IMR-90 (cell line): ENCODE data around the gene NPPC. TPM values are rescaled to one million over a fixed set of nuclear protein-coding genes. Genes with fewer than 3 reads are reported as not detected.

ENCODE experiments used
- ATAC-seq: fragments of 200-7000 bp; cut with Tn5 transposase; 2 replicates; pipeline ENCODE4 v1.9.1; 2020; ENCODE audit warnings: low read depth, mild to moderate bottlenecking, moderate library complexity
- BruUV-seq: library from RNA; stranded (reverse); fragments of 400-500 nt; replicated peaks from 2 replicates; lab custom pipeline; 2021; lab: Mats Ljungman, UMichigan
- CTCF ChIA-PET: fragments of 300-600 bp; formaldehyde crosslinking; extraction: SDS; loops from one replicate; lab custom pipeline; 2021; ENCODE audit warnings: antibody characterized with exemption; lab: Yijun Ruan, JAX
- POLR2A ChIA-PET: fragments of 300-600 bp; sonication (Branson Sonifier 250); formaldehyde crosslinking; loops from one replicate; lab custom pipeline; 2022; ENCODE audit warnings: antibody characterized with exemption; ENCODE audit not compliant: unreplicated experiment; lab: Charles Lee
- DNase-seq: peaks from one replicate; pipeline ENCODE4 v3.0.0; 2013
- H2AFZ ChIP-seq: replicated peaks from 2 replicates; pipeline ENCODE3; 2013; ENCODE audit warnings: low read length, mild to moderate bottlenecking; ENCODE audit not compliant: poor library complexity
- H2AK5ac ChIP-seq: 2 replicates; pipeline ENCODE4 v1.6.1; 2013; ENCODE audit warnings: low read depth, low read length, inconsistent platforms
- H2AK9ac ChIP-seq: replicated peaks from 2 replicates; pipeline ENCODE3; 2013; ENCODE audit warnings: mild to moderate bottlenecking, low read depth, low read length, moderate library complexity; ENCODE audit not compliant: poor library complexity
- H2BK120ac ChIP-seq: 2 replicates; pipeline ENCODE4 v1.6.1; 2013; ENCODE audit warnings: low read depth, low read length, inconsistent platforms
- H2BK15ac ChIP-seq: 3 replicates; pipeline ENCODE4 v1.6.1; 2013; ENCODE audit warnings: low read depth, low read length, inconsistent platforms
- H2BK20ac ChIP-seq: 2 replicates; pipeline ENCODE4 v1.6.1; 2013; ENCODE audit warnings: low read depth, mild to moderate bottlenecking, inconsistent platforms, low read length, moderate library complexity
- H2BK5ac ChIP-seq: 2 replicates; pipeline ENCODE4 v1.6.1; 2013; ENCODE audit warnings: mild to moderate bottlenecking, low read depth, low read length, inconsistent platforms; ENCODE audit not compliant: poor library complexity, severe bottlenecking
- H3K14ac ChIP-seq: replicated peaks from 2 replicates; pipeline ENCODE4 v1.6.1; 2013; ENCODE audit warnings: low read depth, low read length, inconsistent platforms
- H3K18ac ChIP-seq: 2 replicates; pipeline ENCODE4 v1.6.1; 2013; ENCODE audit warnings: low read depth, low read length, control low read depth
- H3K23ac ChIP-seq: 2 replicates; pipeline ENCODE4 v1.6.1; 2013; ENCODE audit warnings: low read depth, low read length, inconsistent platforms
- H3K27ac ChIP-seq: 2 replicates; pipeline ENCODE4 v1.5.1; 2013; ENCODE audit warnings: mild to moderate bottlenecking, control low read depth, low read length; ENCODE audit not compliant: insufficient read depth
- H3K27me3 ChIP-seq: 2 replicates; pipeline ENCODE4 v1.6.1; 2013; ENCODE audit warnings: low read length; ENCODE audit not compliant: control insufficient read depth, insufficient read depth
- H3K36me3 ChIP-seq: 2 replicates; pipeline ENCODE4 v1.6.1; 2013; ENCODE audit warnings: low read length, mixed read lengths; ENCODE audit not compliant: control insufficient read depth, insufficient read depth
- H3K4ac ChIP-seq: 2 replicates; pipeline ENCODE4 v1.6.1; 2013; ENCODE audit warnings: low read depth, low read length, inconsistent platforms
- H3K4me1 ChIP-seq: 2 replicates; pipeline ENCODE4 v1.6.1; 2013; ENCODE audit warnings: low read length, mixed read lengths; ENCODE audit not compliant: control insufficient read depth, insufficient read depth
- H3K4me2 ChIP-seq: 2 replicates; pipeline ENCODE4 v1.6.1; 2013; ENCODE audit warnings: low read depth, mild to moderate bottlenecking, control low read depth, low read length, moderate library complexity
- H3K4me3 ChIP-seq: 2 replicates; pipeline ENCODE4 v1.5.1; 2013; ENCODE audit warnings: low read depth, mild to moderate bottlenecking, control low read depth, low read length, moderate library complexity; ENCODE audit not compliant: insufficient read depth
- H3K56ac ChIP-seq: 2 replicates; pipeline ENCODE4 v1.6.1; 2013; ENCODE audit warnings: low read length, inconsistent platforms; ENCODE audit not compliant: insufficient read depth; ENCODE audit errors: extremely low read depth
- H3K79me1 ChIP-seq, 2 experiments: 2 replicates each; pipeline ENCODE4 v1.6.1; 2013; ENCODE audit warnings: low read length in 2 of 2, inconsistent platforms in 1 of 2, low read depth in 1 of 2
- H3K9ac ChIP-seq: 2 replicates; pipeline ENCODE4 v1.6.1; 2013; ENCODE audit warnings: low read depth, low read length, control low read depth
- H3K9me1 ChIP-seq: 2 replicates; pipeline ENCODE4 v1.6.1; 2013; ENCODE audit warnings: low read length, inconsistent platforms; ENCODE audit not compliant: insufficient read depth
- H3K9me3 ChIP-seq: 2 replicates; pipeline ENCODE4 v1.6.1; 2013; ENCODE audit warnings: low read length; ENCODE audit not compliant: control insufficient read depth, insufficient read depth
- H4K20me1 ChIP-seq: 2 replicates; pipeline ENCODE4 v1.6.1; 2013; ENCODE audit warnings: low read length, inconsistent platforms; ENCODE audit not compliant: insufficient read depth
- H4K5ac ChIP-seq: 2 replicates; pipeline ENCODE4 v1.6.1; 2013; ENCODE audit warnings: mild to moderate bottlenecking, low read depth, low read length, control low read depth
- H4K8ac ChIP-seq, 2 experiments: 2 replicates each; pipeline ENCODE4 v1.6.1; 2013; ENCODE audit warnings: low read depth in 2 of 2, low read length in 2 of 2, control low read depth in 1 of 2, inconsistent platforms in 1 of 2
- H4K91ac ChIP-seq: 2 replicates; pipeline ENCODE4 v1.6.1; 2013; ENCODE audit warnings: low read depth, low read length, inconsistent platforms; ENCODE audit not compliant: insufficient read depth
- BHLHE40 ChIP-seq: fragments of 150-350 bp; IDR thresholded peaks from 2 replicates; pipeline ENCODE4 v1.6.1; 2016; ENCODE audit warnings: mild to moderate bottlenecking, low read depth, low read length
- CEBPB ChIP-seq: IDR thresholded peaks from 2 replicates; pipeline ENCODE4 v1.6.1; 2012; ENCODE audit warnings: low read depth, low read length, improper control_type of control experiment
- CHD1 ChIP-seq: IDR thresholded peaks from 2 replicates; pipeline ENCODE4 v1.6.1; 2012; ENCODE audit warnings: low read depth, low read length, improper control_type of control experiment
- FOS ChIP-seq: fragments of 150-350 bp; IDR thresholded peaks from 2 replicates; pipeline ENCODE4 v1.6.1; 2016; ENCODE audit warnings: low read depth, low read length
- MAFK ChIP-seq: IDR thresholded peaks from 2 replicates; pipeline ENCODE4 v1.6.1; 2012; ENCODE audit warnings: low read depth, low read length, improper control_type of control experiment
- MAZ ChIP-seq: IDR thresholded peaks from 2 replicates; pipeline ENCODE4 v1.6.1; 2012; ENCODE audit warnings: low read depth, mild to moderate bottlenecking, low read length, improper control_type of control experiment, moderate library complexity, borderline replicate concordance
- MXI1 ChIP-seq: IDR thresholded peaks from 2 replicates; pipeline ENCODE4 v1.6.1; 2012; ENCODE audit warnings: low read depth, mild to moderate bottlenecking, low read length, moderate library complexity, borderline replicate concordance
- POLR2A ChIP-seq: IDR thresholded peaks from 2 replicates; pipeline ENCODE4 v1.6.1; 2012; ENCODE audit warnings: mild to moderate bottlenecking, low read depth, low read length
- RAD21 ChIP-seq: IDR thresholded peaks from 2 replicates; pipeline ENCODE4 v1.6.1; 2012; ENCODE audit warnings: low read length, improper control_type of control experiment
- RCOR1 ChIP-seq: IDR thresholded peaks from 2 replicates; pipeline ENCODE4 v1.6.1; 2012; ENCODE audit warnings: mild to moderate bottlenecking, low read length, improper control_type of control experiment; ENCODE audit not compliant: insufficient replicate concordance
- SMC3 ChIP-seq: fragments of 150-350 bp; IDR thresholded peaks from 2 replicates; pipeline ENCODE4 v1.6.1; 2016; ENCODE audit warnings: low read depth, mild to moderate bottlenecking, antibody characterized with exemption, low read length, moderate library complexity
- WGBS, 2 experiments: methylation state at CpG; one replicate each; pipeline versions ENCODE4 v1.1.5 to v1.1.7; 2013; ENCODE audit warnings: missing lambda C conversion rate in 2 of 2; ENCODE audit not compliant: insufficient read length in 1 of 2; ENCODE audit errors: extremely low coverage in 2 of 2; 5-methylcytosine and 5-hydroxymethylcytosine counted together
- dilution Hi-C: fragments of 300-500 bp; cut with HindIII; formaldehyde crosslinking; loops from one replicate; pipeline ENCODE4 v1.14.3; 2018; ENCODE audit warnings: low sequenced_read_pairs; ENCODE audit not compliant: unreplicated experiment
- in situ Hi-C: fragments of 300-500 bp; cut with MboI; formaldehyde crosslinking; loops from 3 replicates; pipeline ENCODE4 v1.14.3; 2019; ENCODE audit warnings: low sequenced_read_pairs, inconsistent platforms, mixed read lengths
- intact Hi-C: fragments of 100-400 bp; cut with micrococcal nuclease; formaldehyde crosslinking; loops from 2 replicates; pipeline ENCODE4 v1.10.0; 2022
- polyA plus RNA-seq, 3 experiments: library from polyadenylated mRNA; depleted of rRNA; stranded (reverse); fragments of >200 nt; gene quantifications; 2 replicates each; pipeline ENCODE4 v1.2.3, GENCODE V29; 2012; ENCODE audit warnings: low replicate concordance in 1 of 3
- total RNA-seq: library from RNA; depleted of rRNA; stranded (reverse); fragments of >200 nt; gene quantifications from 2 replicates; pipeline ENCODE4 v1.2.3, GENCODE V29; 2012
- TF ChIP-seq, protein P1 (sequence below): conservative IDR thresholded peaks from 2 replicates; pipeline ENCODE4 v1.5.1; 2012; ENCODE audit warnings: mild to moderate bottlenecking, low read depth, low read length, improper control_type of control experiment
- TF ChIP-seq, protein P2 (sequence below): fragments of 150-350 bp; IDR thresholded peaks from 2 replicates; pipeline ENCODE4 v1.6.1; 2016; ENCODE audit warnings: low read depth, mild to moderate bottlenecking, low read length, moderate library complexity, borderline replicate concordance
- TF ChIP-seq, protein P3 (sequence below): fragments of 150-350 bp; IDR thresholded peaks from 2 replicates; pipeline ENCODE4 v1.6.1; 2017; ENCODE audit warnings: mild to moderate bottlenecking, antibody characterized with exemption, low read length, low read depth

Gene NPPC
- total and polyA plus RNA-seq, 2 of the 4 experiments (the other 2 are of a cell fraction), result 0.22 to 0.36 TPM

DNA sequence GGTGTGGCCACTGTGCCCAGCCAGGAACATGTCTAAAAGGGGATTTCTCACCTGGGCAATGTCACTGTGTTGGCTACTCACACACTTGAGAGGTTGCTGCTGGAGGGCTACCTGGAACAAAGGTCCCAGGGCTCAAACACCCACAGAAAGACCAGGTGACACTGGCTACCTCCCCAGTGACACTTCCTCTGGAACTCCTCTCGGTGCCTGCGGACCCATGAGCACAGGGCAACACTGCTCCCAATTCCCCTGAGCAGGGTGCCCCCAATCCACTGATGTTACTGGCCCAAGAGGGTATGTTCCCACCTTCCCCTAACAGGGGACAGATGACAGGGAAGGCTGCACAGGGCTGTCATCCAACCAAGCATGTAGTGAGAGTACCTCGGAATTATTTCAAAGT is 5.8 kb downstream of the NPPC start:
- 100% methylated on average over 1 of the region's 3 CpGs; no CpG with 5 or more reads in 1 of the 2 experiments for WGBS, 2 experiments
- in situ Hi-C loops (no loop called here), intact Hi-C loops (no loop called here), dilution Hi-C loops (no loop called here)
- no peak for DNase-seq
- no TSS peak for BruUV-seq
- Histone ChIP-seq H2BK120ac (no peak overlapping the region), H4K5ac (no peak overlapping the region), H3K36me3 (no peaks in the 10 kb centered on the region), H3K14ac (no peak overlapping the region), H3K56ac (no peak overlapping the region), H3K79me1 (no peaks in the 10 kb centered on the region), H3K4me2 (no peak overlapping the region), H2BK20ac (no peak overlapping the region), H4K20me1 (no peaks in the 10 kb centered on the region), H4K8ac (no peak overlapping the region), H3K18ac (no peak overlapping the region), H2BK15ac (no peak overlapping the region), H3K27me3 (peaks cover 43% of the 10 kb centered on the region), H2BK5ac (no peak overlapping the region), H3K4me3 (no peak overlapping the region), H4K91ac (no peak overlapping the region), H3K9me3 (no peaks in the 10 kb centered on the region), H3K9ac (no peak overlapping the region), H3K4me1 (no peaks in the 10 kb centered on the region), H3K9me1 (no peaks in the 10 kb centered on the region), H2AK9ac (no peak overlapping the region), H3K4ac (no peak overlapping the region), H2AK5ac (no peak overlapping the region), H3K23ac (no peak overlapping the region), H3K27ac (no peak overlapping the region), H2AFZ (no peak overlapping the region)
- CTCF ChIA-PET, result no interaction called here
- no peak for ATAC-seq
- POLR2A ChIA-PET, result no interaction called here
- TF ChIP-seq, protein P1, sequence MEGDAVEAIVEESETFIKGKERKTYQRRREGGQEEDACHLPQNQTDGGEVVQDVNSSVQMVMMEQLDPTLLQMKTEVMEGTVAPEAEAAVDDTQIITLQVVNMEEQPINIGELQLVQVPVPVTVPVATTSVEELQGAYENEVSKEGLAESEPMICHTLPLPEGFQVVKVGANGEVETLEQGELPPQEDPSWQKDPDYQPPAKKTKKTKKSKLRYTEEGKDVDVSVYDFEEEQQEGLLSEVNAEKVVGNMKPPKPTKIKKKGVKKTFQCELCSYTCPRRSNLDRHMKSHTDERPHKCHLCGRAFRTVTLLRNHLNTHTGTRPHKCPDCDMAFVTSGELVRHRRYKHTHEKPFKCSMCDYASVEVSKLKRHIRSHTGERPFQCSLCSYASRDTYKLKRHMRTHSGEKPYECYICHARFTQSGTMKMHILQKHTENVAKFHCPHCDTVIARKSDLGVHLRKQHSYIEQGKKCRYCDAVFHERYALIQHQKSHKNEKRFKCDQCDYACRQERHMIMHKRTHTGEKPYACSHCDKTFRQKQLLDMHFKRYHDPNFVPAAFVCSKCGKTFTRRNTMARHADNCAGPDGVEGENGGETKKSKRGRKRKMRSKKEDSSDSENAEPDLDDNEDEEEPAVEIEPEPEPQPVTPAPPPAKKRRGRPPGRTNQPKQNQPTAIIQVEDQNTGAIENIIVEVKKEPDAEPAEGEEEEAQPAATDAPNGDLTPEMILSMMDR, result no peak
- TF ChIP-seq BHLHE40 (no peak), POLR2A (no peak), CEBPB (no peak), FOS (no peak), RCOR1 (no peak), MAZ (no peak), SMC3 (no peak), MXI1 (no peak), RAD21 (no peak), CHD1 (no peak), MAFK (no peak)
- TF ChIP-seq, protein P2, sequence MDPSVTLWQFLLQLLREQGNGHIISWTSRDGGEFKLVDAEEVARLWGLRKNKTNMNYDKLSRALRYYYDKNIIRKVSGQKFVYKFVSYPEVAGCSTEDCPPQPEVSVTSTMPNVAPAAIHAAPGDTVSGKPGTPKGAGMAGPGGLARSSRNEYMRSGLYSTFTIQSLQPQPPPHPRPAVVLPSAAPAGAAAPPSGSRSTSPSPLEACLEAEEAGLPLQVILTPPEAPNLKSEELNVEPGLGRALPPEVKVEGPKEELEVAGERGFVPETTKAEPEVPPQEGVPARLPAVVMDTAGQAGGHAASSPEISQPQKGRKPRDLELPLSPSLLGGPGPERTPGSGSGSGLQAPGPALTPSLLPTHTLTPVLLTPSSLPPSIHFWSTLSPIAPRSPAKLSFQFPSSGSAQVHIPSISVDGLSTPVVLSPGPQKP, result no peak
- TF ChIP-seq, protein P3, sequence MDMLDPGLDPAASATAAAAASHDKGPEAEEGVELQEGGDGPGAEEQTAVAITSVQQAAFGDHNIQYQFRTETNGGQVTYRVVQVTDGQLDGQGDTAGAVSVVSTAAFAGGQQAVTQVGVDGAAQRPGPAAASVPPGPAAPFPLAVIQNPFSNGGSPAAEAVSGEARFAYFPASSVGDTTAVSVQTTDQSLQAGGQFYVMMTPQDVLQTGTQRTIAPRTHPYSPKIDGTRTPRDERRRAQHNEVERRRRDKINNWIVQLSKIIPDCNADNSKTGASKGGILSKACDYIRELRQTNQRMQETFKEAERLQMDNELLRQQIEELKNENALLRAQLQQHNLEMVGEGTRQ, result no peak
